Inferior parietal cortex (tissue), 1 donor: ENCODE measurements around the gene ZNF775.

Experiments
- DNase-seq: peaks from one replicate; pipeline ENCODE4 v3.0.0-alpha.2; 2016; ENCODE audit errors: extremely low spot score

ZNF775 gene

DNA sequence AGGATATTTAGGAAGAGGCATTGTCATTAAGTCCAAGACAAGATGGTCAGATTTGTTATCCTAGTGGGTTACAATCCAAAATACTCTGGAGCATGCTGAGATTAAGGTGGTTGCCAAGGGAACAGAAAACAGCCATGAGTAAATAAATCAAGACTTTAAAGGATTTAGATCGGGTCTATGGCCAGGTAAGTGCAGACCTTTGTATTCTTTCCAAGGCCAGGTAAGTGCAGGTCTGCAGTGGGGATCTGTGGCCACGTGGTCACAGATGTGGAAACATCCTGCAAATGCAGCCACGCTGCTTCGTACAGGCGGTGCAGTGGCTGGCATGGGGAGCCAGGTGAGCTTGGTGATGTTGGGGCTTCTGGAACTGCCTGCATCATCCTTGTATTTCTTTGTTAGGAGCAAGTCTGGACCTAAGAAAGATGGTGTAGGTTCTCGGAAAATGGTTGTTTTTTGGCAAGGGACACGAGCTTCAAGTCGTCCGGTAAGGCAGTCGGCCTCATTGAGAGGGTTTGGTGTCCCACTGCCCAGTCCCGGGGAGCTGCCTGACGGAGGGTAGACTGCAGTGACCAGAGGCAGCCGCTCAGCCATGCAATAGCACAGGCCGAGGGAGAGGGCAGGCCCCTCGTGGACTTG is 21.8 kb downstream of the ZNF775 start:
- no peak for DNase-seq

DNA sequence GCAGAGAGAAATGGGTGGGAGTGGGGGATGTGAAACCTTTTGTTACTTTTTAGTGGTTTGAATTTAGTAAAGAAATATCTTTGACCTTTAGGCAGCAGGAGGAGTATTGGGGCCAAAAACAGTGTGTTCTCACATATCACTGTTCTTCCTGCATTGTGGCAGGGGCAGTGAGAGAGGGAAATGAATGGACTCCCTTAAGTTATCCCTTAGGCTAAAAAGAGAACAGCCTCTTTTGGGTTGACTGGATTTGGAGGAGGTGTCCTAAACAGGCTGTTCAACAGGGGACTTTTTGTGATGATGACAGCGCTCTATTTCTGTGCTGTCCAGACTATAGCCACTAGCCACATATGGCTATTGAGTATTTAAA is 22.3 kb downstream of the ZNF775 start:
- no peak for DNase-seq

DNA sequence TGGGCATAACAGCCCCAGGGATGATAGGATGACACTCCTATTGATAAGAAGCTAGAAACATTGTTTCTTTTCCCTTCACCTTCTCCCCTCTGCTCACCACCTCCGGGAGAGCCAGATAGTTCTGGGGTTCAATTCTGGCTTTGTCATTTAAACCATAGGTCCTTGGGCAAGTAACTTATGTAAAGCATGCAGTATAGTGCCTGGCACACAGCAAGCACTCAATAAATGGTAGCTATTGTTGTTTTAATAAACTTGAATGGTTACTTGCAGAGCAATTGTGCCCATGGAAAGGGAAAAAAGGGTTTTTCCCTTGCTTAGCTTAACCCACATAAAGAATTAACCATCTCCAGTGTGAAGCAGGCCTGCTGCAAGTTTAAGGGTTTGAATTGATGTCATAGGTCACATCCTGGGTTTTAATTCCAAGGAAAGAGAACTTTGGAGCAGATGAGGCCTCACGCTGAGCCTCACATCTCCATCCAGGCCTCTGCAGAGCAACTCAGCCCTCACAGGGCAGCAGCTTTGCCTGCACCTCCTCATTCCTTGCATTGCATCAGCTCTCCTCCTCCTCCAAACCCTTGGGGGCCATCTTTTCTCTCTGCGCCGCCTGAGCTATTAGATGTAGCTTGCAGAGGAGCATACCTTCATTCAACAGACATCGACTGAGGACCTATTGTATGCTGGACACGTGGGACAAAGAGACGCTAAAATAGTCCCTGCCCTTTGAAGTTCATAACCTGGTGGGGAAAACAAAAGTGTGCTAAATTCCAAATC is 22.9 kb downstream of the ZNF775 start:
- DNase-seq, result no peak

DNA sequence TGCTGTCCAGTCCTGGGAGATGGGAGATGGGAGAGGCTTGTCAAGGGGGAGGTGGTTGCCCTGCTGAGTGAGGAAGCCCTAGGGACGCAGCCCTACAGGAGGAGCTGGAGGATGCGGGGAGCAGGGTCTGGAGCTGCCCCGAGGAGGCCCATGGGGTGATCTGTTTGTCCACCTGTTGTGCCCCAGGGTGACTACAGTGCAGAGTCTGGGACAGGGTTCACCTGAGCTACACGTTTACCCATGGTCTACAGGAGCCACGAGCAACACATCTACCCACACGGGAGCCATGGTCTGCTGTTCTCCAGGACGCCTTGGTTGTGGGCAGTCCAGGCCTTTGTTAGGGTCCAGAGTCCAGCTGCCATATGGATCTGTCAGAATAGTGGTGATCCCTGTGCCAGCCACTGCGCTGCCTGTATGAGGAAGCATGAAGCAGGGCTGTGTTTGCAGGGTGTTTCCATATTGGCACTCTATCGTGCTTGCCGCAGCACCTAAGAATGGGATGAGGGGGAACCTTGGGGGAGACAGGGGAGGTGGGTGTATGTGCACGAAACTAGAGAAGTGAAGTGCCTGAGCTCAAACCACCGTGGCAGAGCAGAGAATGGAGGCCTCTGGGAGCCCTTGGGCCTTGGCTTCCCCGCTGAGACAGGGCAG is 23.7 kb downstream of the ZNF775 start:
- no peak for DNase-seq

DNA sequence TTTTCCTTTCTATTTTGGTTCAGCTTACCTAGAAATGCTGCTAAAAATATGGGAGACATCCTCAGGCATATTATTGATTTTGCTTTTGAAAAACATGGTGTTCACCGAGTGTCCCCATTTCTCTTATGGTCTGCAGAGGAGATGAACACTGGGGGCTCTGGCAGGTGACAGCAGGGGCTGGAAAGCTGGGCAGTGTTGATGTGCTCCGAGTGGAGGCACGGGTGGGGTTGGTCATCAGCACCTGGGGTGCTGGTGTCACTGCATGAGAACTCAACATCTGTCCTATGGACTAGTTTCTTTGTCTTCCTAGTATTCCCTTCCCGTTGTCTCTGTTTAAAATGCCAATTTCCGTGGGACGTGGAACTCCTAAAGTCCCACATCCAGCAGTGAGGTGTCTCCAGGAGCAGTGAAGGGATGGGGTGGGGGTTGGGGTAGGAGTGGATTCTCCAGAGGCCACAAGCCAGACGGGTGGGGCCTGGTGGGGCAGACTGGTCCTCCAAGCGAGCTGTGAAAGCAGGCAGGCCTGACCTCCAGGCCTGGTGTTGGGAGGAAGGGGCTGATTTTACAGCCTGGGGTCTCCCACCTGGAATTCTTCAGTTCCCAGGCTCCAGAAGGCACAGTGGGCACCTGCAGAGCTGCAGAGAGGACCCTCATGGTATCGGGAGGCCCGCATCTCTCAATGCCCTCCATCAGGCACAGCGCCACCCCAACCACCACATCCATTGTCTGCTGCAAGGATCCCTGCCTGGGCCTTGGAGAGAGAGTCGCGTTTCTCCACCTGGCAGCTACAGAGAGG is 24.4 kb downstream of the ZNF775 start:
- DNase-seq, result no peak

DNA sequence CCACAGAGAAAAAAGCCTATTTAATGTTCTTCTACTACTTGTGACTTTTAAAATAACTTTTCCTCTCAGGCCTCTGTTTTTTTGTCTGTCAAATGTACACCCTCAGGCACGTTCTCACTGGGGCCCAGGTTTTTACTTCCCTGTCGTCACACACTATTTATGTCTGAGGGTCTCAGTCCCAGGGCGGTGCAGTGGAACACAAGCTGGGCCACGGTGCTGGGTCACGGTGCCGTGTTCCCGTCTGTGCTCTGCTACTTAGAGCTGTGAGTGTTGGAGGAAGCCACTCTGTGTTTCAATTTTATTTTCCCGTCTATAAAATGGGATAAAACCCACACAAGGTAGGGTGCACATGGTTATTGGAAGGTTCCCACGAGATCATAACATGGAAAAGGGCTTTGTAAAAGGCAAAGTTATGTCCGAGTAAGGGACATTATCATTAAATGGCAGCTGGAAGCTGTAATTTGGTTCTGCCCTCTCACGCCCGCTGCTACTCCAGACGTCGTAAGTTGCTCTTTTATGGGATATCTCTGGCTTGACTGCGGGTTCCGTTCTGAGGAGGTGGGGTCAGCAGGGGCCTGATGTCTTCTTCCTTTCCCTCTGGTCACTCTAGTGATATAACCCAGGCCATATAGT is 25.2 kb downstream of the ZNF775 start:
- no peak for DNase-seq

DNA sequence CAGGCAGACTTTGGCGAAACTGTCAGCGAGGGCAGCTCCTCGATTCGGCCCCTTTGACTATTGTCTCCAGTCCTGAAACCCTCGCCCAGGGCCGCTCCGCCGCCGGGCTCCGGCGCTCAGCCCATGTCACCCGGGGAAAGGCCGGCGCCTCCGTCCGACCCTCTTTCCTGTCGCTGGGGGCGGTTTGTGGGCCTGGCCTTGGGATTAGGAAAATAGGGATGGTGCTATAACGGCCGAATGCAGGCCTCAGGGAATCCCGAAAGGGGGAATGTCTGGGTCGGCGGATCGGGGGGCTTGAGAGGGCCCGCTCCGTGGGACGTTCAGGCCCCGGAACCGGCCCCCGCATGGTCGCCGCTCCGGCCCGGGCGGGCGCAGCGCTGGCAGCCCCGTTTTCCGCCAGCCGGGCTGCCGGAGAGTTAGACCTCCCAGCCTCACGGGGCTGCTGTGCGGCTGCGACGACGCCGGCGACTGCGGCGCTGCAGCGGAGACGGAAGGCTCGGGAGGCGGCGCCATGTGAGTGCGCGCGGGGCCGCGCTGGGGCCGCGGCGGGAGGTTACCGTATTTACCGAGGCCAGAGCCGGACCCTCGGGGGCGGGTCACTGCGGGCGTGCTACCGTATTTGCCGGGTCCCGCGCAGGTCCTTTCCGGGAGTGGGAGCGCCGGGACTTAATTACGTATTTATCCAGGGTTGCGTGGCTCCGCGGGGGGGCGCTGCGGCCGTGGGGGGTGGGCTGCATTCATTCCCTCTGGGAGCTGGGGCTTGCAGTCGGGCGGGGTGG is 25.9 kb downstream of the ZNF775 start:
- peak; percentile 86 for DNase-seq

DNA sequence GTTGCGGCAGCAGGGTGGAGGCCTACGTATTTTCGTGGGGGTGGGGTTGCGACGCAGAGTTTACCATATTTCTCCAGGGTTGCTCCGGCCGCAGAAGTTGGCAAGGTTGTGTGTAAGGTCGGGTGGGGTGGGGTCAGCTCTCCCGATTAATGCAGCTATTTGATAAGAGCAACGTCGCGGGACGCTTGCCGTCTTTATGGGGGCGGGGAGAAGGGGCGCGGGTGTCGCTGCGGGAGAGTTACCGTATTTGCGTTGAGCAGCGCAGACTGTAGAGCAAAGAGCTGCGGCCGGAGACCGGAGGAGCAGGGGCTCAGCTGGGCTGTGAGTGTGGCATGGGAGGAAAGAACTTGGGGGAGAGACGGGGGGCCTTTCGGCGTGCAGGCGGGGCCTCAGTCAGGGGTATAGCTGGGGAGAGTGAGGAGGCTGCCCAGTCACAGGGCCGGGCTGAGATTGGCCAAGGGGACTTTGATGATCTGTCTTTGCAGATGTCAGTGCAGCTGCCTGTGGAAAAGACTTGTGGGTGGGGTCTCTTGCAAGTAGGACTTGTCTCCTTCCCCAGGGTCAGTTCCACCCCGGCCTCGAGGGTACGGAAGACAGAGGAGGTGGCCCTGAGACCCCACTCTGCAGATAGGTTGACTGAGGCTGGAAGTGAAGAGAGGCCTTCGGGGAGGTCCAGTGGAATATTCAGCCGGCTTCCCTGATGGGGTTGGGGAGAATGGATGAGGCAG is 26.6 kb downstream of the ZNF775 start:
- DNase-seq, result peak; percentile 20

DNA sequence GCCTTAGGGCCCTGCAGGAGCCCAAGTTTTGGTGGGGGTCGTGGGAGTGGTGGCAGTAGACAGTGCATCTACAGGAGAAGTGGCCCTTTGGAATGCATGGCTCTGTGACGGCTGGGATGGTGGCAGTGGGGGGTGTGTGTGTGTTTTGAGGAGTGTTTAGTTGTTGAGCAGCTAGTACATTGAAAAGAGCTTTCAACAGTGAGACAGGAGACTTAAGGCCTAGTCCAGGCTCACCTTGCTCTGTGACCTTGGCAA is 27.1 kb downstream of the ZNF775 start:
- DNase-seq, result no peak

DNA sequence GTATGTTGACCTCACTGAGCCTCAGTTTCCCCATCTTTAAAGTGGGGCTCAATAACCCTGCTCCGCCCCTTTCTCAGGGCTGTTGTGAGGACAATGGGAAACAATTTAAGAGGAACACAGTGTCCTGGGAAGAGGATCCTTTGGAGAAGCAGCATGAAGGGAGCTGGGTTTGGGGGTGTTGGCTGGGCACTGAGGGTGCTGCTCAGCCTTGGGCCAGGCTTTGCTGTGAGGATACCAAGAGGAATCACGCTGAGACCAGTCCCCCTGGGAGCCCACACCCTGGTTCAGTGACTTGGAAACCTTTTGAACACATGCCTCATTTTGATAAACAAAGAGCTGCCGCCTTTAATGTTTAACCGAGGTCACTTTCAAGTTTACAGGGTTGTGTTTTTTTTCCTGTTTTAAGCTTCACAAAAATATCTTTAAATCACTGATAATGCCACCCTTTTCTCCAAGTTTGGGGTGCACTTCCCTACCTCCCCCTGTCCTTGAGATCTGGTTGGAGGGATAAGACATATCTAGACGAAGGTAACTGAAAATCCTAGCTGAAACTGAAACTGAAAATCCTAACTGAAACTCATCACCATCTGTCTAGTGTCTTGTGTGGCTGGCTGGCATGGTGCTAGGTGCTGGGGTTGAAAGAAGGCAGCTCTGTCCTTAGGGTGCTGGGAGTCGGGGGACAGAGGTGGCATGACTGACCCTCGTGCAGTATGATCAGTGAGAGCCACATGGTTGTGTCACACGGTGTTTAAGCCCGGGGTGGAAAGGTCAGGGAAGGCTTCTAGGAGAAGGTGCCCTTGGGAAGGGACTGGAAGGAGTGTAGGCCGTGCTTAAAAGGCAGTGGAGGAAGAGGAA is 27.7 kb downstream of the ZNF775 start:
- DNase-seq, result no peak

DNA sequence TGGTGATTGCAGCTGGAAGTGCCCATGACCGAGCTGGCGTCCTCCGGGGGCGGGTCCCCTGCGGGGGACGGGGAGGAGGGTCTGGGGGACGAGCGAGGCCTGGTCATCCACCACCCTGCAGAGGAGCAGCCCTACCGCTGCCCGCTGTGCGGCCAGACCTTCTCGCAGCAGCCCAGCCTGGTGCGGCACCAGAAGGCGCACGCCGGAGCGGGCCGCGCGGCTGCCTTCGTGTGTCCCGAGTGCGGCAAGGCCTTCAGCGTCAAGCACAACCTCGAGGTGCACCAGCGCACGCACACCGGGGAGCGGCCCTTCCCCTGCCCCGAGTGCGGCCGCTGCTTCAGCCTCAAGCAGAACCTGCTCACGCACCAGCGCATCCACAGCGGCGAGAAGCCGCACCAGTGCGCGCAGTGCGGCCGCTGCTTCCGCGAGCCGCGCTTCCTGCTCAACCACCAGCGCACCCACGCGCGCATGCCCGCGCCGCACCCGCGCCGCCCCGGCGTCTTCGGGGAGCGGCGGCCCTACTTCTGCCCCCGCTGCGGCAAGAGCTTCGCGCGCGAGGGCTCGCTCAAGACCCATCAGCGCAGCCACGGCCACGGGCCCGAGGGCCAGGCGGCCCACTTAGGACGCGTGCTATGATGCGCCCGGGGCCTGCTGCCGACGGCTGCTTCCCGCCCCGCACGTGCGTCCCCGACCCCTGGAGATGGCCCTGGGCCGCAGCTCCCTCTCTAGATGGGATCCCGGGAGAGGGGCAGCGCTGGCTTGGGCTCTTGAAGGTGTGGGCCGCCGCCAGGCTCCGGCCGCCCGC is 28.7 kb downstream of the ZNF775 start:
- no peak for DNase-seq

DNA sequence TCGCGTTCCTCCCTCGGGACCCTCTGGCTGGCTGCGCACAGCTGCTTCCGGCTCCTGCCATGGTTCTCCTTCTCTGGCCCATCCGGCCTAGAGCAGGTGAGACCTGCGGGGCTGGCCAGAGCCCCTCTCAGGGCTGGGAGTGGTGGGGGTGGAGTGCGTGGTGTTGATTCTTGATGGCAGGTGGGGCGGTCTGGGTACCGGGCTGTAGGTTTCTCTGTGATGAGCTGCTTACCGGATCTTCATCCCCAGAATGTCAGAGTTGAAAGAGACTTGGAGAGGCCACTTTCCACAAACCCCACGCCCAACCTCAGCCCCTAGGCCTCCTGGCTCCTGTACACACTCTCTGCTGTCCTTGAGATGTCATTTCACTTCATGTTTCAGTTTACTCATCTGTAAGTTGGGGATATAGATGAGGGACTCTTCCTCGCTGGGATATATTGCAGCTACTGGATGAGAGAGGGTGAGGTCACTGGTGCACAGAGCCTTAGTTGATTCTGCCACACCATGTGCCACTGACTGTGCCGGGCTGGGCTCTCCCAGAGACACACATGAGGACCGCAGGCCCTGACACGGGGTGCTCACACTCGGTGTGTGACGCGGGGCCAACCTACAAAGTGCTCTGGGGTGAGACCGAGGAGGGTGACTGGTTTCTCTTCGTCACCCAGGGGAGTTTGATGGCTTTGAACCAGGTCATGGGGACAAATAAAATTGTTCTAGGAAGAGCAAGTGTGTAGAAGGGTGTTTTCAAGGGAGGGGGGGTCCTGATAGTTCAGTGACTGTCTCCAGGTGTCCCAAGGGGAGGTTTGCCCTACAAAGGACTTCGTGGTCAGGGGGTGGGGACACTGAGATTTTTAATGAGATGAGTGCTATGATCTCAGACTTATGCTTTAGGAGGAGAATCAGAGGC is 29.5 kb downstream of the ZNF775 start:
- no peak for DNase-seq

DNA sequence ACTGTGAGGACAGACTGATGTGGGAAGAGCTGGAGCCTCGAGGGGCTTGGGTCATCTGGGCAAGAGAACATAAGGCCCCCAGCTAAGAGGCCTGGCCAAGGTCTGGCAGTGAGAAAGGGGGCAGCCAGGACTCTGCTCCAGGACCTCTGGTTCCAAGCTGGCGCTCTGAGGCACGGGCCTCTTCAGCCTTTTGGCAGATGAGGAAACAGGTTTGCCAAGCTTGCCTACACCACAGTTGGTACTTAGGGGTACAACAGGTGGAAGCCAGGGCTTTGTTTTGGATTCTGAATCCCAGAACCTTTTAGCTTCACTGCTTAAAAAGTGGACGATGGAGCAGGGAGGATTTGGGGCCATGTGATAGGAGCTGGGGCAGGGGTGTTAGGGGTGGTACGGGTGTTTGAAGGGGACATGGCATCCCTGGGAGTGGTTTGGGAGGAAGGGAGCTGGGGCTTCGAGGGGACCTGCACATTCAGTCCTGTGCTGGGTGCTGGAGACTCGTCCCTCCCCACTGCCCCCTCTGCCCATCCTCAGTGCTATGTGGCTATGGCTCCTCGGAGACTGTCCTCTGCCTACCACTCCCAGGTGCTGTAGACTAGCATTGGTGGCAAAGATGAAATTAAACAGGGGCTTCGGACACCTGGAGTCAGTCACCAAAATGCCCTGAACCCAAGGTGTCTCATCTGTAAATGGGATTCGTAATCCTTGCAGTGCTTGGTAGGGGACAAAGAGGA is 30.3 kb downstream of the ZNF775 start:
- no peak for DNase-seq

DNA sequence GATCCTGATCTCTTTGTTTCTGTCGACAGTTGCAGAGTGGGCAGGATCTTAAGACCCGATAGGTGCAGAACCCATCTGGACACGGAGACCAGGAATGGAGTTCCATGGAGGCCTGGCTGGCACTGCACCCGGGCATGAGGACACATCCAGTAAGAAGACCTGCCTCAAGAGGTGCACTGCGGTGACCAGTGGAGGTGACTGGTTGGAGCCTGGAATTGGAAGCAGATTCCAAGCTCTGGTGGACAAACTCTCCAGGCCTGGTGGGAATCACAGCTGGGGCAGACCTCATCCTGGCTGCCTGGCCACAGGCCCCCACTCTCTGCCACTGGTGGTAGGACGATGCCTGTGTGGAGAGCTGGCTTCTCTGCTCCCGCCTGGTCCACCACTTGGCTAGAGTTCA is 31.0 kb downstream of the ZNF775 start:
- DNase-seq, result no peak

DNA sequence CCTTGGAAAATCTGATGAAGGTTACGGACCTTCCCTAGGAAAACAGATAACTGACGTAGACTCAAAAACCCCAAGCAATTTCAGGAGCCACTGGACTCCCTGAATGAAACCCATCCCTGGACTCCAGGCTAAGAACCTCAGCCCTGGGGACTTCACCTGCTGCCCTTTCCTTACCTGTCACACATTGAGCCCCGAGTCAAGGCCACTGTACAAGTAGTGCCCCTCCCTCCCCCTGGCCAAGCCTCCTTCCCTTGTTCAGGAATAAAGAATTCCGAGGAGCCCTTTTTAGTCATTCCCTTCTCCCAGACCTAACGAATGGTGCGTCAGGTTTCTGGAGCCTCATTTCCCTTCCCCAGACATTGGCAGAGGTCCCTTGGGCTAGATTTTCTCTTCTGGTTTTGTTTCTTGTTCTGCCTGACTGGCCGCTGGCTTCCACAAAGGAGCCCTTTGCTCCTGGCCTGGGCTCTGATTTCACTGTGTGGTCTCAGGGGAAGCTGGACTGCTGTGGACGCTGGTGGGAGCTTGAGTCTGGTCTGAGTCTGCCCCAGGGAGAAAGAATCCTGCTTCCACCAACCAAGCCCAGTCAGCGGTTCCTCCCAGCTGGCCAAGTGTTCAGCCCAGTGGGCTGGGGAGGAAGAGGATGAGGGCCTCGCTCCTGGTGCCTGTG is 31.7 kb downstream of the ZNF775 start:
- DNase-seq, result no peak

DNA sequence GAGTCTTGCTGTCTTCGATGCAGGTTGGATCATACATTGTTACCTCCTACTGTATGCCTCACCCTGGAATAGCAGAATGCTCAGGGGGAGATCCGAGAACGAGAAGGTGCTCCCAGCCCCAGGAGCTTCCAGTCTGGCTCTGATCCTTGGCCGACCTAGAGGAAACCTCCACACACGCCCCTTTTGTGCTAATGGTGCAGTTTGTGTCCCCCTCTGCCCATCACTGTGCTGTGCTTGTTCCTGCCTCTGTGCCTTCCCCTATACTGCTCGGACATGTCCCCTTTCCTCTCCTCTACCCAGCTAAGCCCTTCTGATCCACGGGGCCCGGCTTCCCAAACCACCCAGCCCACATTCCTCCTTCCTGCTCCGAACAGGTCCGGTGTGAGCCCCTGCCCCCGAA is 32.5 kb downstream of the ZNF775 start:
- no peak for DNase-seq

DNA sequence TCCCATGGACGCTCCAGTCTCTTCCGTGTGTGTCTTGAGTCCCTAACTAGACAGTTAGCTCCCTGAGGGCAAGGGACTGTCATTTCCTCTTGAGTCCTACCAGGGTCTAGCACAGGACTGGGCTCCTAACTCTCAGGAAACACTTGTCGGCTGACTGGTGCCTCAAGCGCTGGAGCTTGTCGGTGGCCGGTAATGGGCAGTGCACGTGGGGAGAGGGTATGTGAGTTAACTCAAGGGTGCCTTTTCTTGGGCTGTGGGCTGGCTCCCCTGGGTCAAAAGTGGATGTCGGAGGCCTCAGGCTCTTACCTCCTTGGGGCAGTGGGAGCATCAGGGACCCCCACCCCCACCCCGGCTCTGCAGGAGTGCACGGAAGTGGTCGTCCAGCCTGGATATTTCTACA is 32.9 kb downstream of the ZNF775 start:
- no peak for DNase-seq
